CD4-positive, alpha-beta T cell treated with Interleukin-21 for 1 hour (primary cell): ENCODE data around the gene LHX3.
"Not testable (repeated sequence)": the region's sequence is repeated elsewhere in the genome, so short reads cannot be mapped to it uniquely, and the experiment has no call there.

Experiments used
- DNase-seq: peaks from one replicate; pipeline ENCODE4 v3.0.0-alpha.2; 2020

LHX3 gene

GRCh38 chr9:136151848-136152542 is 52.9 kb downstream of the LHX3 start:
- DNase-seq: no peak

GRCh38 chr9:136151214-136151804 is 53.6 kb downstream of the LHX3 start:
- DNase-seq: no peak

- not testable (repeated sequence) for DNase-seq
These were observed 54.2 kb downstream of the LHX3 start for GRCh38 chr9:136150664-136151213.

GRCh38 chr9:136149853-136150252 is 55.1 kb downstream of the LHX3 start:
- DNase-seq: no peak

- DNase-seq: no peak
These were observed 55.6 kb downstream of the LHX3 start for GRCh38 chr9:136149337-136149736.

GRCh38 chr9:136148766-136149165 is 56.2 kb downstream of the LHX3 start:
- DNase-seq: no peak

GRCh38 chr9:136147890-136148714 is 56.8 kb downstream of the LHX3 start:
- DNase-seq: no peak

- no peak for DNase-seq
These were observed 57.7 kb downstream of the LHX3 start for GRCh38 chr9:136147038-136147889.
